Skeletal muscle satellite cell (primary cell): Measurements from ENCODE around the gene DNAH1.

Experiments
- H3K27me3 ChIP-seq: 2 replicates; pipeline ENCODE4 v1.7.0; 2013; ENCODE audit warnings: low read length; ENCODE audit not compliant: control insufficient read depth, insufficient read depth
- H3K36me3 ChIP-seq: 2 replicates; pipeline ENCODE4 v1.7.0; 2013; ENCODE audit warnings: mild to moderate bottlenecking, control low read depth, low read length; ENCODE audit not compliant: insufficient read depth
- H3K4me1 ChIP-seq: 2 replicates; pipeline ENCODE4 v1.7.0; 2013; ENCODE audit warnings: low read length; ENCODE audit not compliant: control insufficient read depth, insufficient read depth
- H3K4me2 ChIP-seq: 2 replicates; pipeline ENCODE4 v1.7.0; 2013; ENCODE audit warnings: mild to moderate bottlenecking, low read length
- H3K4me3 ChIP-seq: 2 replicates; pipeline ENCODE4 v1.7.0; 2013; ENCODE audit warnings: low read length
- H3K9ac ChIP-seq: 2 replicates; pipeline ENCODE4 v1.7.0; 2013; ENCODE audit warnings: mild to moderate bottlenecking, low read depth, low read length, moderate library complexity
- H3K9me3 ChIP-seq: replicated peaks from 2 replicates; pipeline ENCODE4 v1.7.0; 2013; ENCODE audit warnings: mild to moderate bottlenecking, control low read depth, low read length

Gene DNAH1

DNA sequence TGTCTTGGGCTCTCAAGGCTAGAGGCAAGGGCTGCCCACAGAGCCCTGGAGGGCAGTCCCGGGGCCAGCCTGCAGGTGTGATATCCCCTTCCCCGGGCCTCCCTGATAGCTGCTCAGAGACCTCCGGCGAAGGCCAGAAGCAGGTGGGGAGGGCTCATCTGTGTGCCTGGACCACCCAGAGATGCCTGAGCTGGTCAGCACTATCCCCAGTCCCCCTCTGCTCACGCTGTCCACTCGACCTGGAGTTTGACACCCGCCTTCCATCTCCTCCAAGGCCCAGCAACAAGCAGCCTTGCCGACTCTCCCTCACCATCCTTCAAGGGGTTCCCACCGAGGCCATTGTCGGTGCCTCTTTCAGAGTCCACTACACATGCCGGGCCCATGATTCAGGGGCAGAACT is 39.4 kb downstream of the DNAH1 start:
- Histone ChIP-seq H3K4me3 (no peak overlapping the region), H3K9ac (no peak overlapping the region), H3K9me3 (no peaks in the 10 kb centered on the region), H3K4me1 (no peaks in the 10 kb centered on the region), H3K4me2 (no peak overlapping the region), H3K27me3 (no peaks in the 10 kb centered on the region), H3K36me3 (peaks cover 3% of the 10 kb centered on the region)

DNA sequence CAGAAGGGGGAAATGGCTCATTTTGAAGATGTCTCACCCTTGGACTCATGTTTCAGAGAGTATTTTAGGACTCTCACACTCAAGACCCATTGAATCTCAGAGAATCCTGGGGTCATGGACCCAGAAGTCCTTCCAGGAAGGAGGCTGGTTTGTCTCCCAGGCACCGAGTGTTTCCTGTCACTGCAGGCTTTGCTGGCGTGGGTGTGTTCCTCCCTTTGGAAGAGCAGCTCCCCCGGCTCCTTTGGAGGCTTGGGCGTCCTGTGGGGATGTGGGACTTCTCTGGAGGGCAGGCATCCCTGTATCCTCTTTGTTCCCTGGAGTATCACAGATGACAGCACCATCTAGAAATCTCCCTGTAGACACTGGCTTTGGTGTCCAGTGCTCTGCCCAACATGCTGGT is 40.0 kb downstream of the DNAH1 start:
- H3K27me3 ChIP-seq = no peaks in the 10 kb centered on the region
- H3K4me1 ChIP-seq = no peaks in the 10 kb centered on the region
- no peak overlapping the region for H3K4me3 ChIP-seq
- no peaks in the 10 kb centered on the region for H3K9me3 ChIP-seq
- H3K4me2 ChIP-seq = no peak overlapping the region
- H3K36me3 ChIP-seq = peaks cover 3% of the 10 kb centered on the region
- H3K9ac ChIP-seq = no peak overlapping the region

DNA sequence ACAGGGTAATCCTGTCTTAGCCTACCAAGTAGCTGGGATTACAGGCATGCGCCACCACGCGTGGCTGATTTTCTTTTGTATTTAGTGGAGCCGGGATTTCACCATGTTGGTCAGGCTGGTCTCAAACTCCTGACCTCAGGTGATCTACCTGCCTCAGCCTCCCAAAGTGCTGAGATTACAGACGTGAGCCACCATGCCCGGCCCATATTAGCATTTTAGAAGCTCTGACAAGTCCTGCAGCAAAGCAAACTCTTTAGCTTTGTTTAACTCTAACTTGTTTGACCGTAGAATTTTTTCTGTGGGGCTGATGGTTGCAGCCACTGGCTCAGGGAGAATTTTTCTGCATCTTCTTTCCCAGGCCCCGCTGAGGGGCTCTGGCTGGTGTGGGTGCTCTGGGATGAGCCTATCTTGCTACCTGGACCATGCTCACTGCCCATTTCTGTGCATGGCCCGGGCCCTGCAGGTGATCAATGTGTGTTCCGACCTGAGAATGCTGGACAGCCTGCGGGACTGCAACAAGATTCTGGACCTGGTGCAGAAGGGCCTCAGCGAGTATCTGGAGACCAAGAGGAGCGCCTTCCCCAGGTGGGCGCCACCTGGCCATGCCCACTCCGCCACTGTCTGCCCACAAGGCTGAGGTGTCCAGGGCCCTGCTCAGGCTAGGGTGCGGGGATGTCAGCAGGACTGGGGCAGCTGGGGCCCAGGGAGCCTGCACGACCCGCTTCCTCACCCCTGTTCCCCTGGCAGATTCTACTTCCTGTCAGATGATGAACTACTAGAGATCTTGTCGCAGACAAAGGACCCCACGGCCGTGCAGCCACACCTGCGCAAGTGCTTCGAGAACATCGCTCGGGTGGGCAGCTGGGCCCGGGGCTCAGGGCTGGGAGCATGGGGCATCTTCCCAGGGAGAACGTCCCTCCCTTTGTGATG is 41.3 kb downstream of the DNAH1 start:
- Histone ChIP-seq H3K9me3 (no peaks in the 10 kb centered on the region), H3K36me3 (peaks cover 3% of the 10 kb centered on the region), H3K4me1 (no peaks in the 10 kb centered on the region), H3K27me3 (no peaks in the 10 kb centered on the region), H3K9ac (no peak overlapping the region), H3K4me2 (no peak overlapping the region), H3K4me3 (no peak overlapping the region)

DNA sequence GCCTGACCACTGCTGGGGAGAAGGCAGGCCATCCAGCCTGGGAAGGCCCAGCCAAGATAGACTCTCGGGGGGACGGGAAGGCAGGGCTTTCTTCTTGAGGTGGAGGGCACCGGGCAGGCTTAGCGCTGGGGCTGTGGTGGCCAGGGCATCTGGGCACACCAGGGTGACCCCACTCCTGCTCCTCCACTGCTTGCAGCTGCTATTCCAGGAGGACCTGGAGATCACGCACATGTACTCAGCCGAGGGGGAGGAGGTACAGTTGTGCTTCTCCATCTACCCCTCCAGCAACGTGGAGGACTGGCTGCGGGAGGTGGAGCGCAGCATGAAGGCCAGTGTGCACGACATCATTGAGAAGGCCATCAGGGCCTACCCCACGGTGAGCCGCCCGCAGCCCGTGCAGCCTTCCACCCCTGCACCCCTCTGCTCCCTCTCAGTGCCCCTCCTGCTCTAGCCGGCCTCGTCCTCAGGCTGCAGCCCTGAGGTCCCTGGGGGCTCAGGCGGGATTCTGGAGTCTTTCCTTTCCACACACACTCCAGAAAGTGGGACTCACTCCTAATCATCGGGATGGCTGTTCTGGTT is 42.3 kb downstream of the DNAH1 start:
- peaks cover 3% of the 10 kb centered on the region for H3K36me3 ChIP-seq
- no peaks in the 10 kb centered on the region for H3K4me1 ChIP-seq
- no peaks in the 10 kb centered on the region for H3K27me3 ChIP-seq
- no peak overlapping the region for H3K4me2 ChIP-seq
- no peaks in the 10 kb centered on the region for H3K9me3 ChIP-seq
- no peak overlapping the region for H3K4me3 ChIP-seq
- H3K9ac ChIP-seq = no peak overlapping the region

DNA sequence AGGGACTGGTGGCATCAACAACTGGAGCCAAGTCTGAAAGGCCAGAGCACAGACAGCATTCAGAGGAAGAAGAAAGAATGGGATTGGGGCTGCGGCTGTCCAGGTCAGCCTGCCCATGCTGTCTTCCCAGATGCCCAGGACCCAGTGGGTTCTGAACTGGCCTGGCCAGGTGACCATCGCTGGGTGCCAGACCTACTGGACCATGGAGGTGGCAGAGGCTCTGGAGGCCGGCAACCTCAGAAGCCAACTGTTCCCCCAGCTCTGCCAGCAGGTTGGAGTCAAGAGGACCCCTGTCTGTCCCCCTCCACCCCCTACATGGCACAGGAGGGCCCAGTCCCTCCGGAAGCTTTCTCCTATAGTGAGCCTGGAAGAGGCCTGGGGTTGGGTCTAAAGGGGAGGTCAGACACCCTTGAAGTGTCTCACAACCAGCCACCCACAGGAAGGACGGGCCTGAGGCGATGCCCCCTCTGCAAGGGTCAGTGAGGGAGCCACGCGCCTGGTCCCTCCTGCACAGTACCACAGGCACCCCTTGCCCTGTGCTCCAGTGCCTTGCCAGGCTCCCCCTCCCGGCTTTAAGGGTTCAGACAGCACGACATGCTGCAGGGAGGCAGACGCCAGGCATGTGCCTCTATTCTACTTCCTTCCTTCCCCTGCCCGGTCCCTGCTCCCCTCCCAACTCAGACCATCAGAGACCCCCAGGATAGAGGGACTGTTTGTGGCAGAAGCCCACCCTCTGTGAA is 43.2 kb downstream of the DNAH1 start:
- Histone ChIP-seq H3K4me2 (no peak overlapping the region), H3K9me3 (no peaks in the 10 kb centered on the region), H3K4me1 (no peaks in the 10 kb centered on the region), H3K27me3 (no peaks in the 10 kb centered on the region), H3K36me3 (peaks cover 3% of the 10 kb centered on the region), H3K4me3 (no peak overlapping the region), H3K9ac (no peak overlapping the region)

DNA sequence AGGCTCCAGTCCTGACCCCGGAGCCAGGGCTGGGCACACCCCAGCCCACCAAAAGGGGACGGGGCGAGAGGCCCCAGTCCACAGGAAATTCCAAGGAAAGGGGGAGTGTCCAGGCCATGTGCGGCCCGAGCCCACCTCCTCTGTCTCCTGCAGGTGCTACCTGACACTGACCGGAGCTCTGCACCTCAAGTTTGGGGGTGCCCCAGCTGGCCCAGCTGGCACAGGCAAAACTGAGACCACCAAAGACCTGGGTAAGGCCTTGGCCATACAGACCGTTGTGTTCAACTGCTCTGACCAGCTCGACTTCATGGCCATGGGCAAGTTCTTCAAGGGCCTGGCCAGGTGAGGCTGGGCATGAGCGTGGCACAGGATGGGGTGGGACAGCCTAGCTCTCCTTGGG is 44.9 kb downstream of the DNAH1 start:
- Histone ChIP-seq H3K4me2 (no peak overlapping the region), H3K9me3 (no peaks in the 10 kb centered on the region), H3K4me1 (no peaks in the 10 kb centered on the region), H3K9ac (no peak overlapping the region), H3K36me3 (peaks cover 3% of the 10 kb centered on the region), H3K4me3 (no peak overlapping the region), H3K27me3 (no peaks in the 10 kb centered on the region)

DNA sequence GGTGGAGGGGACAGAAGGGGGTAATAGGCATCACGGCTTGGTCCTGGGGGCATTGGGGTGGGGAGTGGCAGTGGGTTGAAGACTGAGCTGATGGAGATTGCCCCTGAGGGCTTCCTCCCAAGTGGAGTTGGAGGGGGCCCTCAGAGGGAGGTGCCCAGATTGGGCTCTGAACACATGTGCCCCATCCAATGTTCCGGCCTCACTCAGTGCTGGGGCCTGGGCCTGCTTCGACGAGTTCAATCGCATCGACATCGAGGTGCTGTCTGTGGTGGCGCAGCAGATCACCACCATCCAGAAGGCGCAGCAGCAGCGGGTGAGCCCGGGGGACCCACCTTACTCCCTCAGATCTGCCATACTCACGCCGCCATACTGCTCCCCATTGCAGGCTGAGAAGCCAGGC is 45.3 kb downstream of the DNAH1 start:
- Histone ChIP-seq H3K4me3 (no peak overlapping the region), H3K36me3 (peaks cover 3% of the 10 kb centered on the region), H3K9ac (no peak overlapping the region), H3K4me1 (no peaks in the 10 kb centered on the region), H3K27me3 (no peaks in the 10 kb centered on the region), H3K4me2 (no peak overlapping the region), H3K9me3 (no peaks in the 10 kb centered on the region)

DNA sequence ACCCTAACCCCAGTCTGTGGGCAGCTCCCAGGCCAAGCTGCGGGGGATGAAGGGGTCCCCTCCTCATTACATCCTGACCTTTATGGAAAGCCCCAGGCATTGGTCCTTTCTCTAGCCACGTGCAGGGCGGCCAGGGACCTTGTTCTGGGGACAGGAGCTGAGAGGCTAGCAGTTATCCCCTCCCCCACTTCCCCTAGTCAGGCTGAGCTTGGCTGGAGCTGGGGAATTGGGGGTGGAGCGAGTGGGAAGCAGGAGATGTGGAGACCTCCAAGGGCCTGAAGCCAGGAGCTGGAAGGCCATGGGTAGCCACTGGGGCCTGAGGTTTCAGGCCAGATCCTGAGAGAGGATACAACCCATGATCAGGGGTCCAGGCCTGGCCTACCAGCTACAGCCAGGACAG is 45.8 kb downstream of the DNAH1 start:
- no peak overlapping the region for H3K4me2 ChIP-seq
- H3K4me3 ChIP-seq = no peak overlapping the region
- H3K27me3 ChIP-seq = no peaks in the 10 kb centered on the region
- no peak overlapping the region for H3K9ac ChIP-seq
- H3K9me3 ChIP-seq = no peaks in the 10 kb centered on the region
- H3K4me1 ChIP-seq = no peaks in the 10 kb centered on the region
- peaks cover 3% of the 10 kb centered on the region for H3K36me3 ChIP-seq

DNA sequence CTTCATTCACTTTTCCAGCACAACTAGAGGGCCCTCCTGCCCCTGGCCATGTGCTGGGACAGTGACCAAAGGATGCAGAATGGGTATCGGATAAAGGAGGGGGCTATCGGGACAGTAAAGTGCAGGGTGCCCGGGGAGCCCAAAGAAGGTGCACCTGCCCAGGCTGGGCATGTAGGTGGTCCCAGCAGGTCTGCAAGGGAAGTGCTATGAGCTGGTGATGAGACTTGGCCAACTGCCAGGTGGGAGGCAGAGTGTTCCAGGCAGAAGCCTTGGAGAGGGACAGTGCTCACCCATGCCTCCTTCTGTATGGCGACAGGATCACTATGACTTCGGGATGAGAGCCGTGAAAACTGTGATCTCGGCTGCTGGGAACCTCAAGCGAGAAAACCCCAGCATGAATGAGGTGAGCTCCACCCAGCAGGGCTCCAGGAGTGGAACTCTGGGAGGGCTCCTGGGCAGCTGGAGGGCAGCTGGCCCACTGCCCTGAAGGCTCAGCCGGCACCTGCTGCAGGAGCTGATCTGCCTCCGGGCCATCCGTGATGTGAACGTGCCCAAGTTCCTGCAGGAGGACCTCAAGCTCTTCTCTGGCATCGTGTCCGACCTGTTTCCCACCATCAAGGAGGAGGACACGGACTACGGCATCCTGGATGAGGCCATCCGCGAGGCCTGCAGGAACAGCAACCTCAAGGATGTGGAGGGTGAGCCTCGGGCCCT is 48.4 kb downstream of the DNAH1 start:
- no peak overlapping the region for H3K9ac ChIP-seq
- peaks cover 3% of the 10 kb centered on the region for H3K36me3 ChIP-seq
- no peak overlapping the region for H3K4me3 ChIP-seq

DNA sequence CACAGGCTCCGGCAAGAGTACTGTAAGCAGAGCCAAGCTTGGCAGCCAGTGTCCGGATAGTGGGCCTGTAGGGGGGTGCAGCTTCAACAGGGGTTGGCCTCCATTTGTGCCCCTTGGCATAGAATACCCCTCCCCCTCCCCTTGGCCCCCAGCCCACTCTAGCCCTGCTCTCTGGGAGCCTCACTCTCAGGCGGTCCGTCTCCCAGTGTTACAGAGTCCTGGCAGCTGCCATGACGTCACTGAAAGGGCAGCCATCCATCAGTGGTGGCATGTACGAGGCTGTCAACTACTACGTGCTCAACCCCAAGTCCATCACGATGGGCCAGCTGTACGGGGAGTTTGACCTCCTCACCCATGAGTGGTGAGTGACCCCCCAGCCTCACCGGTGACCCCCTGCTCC is 50.4 kb downstream of the DNAH1 start:
- no peak overlapping the region for H3K4me2 ChIP-seq
- H3K4me3 ChIP-seq = no peak overlapping the region
- no peaks in the 10 kb centered on the region for H3K4me1 ChIP-seq
- no peaks in the 10 kb centered on the region for H3K27me3 ChIP-seq
- no peaks in the 10 kb centered on the region for H3K9me3 ChIP-seq
- no peaks in the 10 kb centered on the region for H3K36me3 ChIP-seq
- H3K9ac ChIP-seq = no peak overlapping the region

More for the DNA sequence above, 48.4 kb downstream of the DNAH1 start:
- no peaks in the 10 kb centered on the region for H3K9me3 ChIP-seq
- H3K27me3 ChIP-seq = no peaks in the 10 kb centered on the region
- no peaks in the 10 kb centered on the region for H3K4me1 ChIP-seq
- H3K4me2 ChIP-seq = no peak overlapping the region
